A673 (cell line): ENCODE data around the gene TLR8. TPM values are rescaled to one million over a fixed set of nuclear protein-coding genes. Genes with fewer than 3 reads are reported as not detected.

Experiments
- BruUV-seq: library from RNA; stranded (reverse); fragments of 400-500 nt; replicated peaks from 2 replicates; lab custom pipeline; 2021; lab: Mats Ljungman, UMichigan
- CTCF ChIA-PET: fragments of 300-600 bp; sonication (Branson Sonifier 250); formaldehyde crosslinking; loops from one replicate; lab custom pipeline; 2022; ENCODE audit warnings: antibody characterized with exemption; lab: Charles Lee
- POLR2A ChIA-PET: fragments of 300-600 bp; sonication (Branson Sonifier 250); formaldehyde crosslinking; loops from one replicate; lab custom pipeline; 2022; ENCODE audit warnings: antibody characterized with exemption; ENCODE audit not compliant: low non-redundant PET; lab: Charles Lee
- DNase-seq: peaks from one replicate; pipeline ENCODE4 v3.0.0-alpha.2; 2015; ENCODE audit warnings: low spot score
- H3K27ac ChIP-seq: fragments of 200-600 bp; sonication (generic); 2 replicates; pipeline ENCODE4 v1.5.1; 2016; ENCODE audit warnings: mixed run types, low read depth, mild to moderate bottlenecking, mixed read lengths, antibody characterized with exemption, low read length; ENCODE audit not compliant: poor library complexity, severe bottlenecking
- H3K27me3 ChIP-seq: fragments of 200-600 bp; sonication (generic); replicated peaks from 2 replicates; pipeline ENCODE4 v1.6.1; 2017; ENCODE audit warnings: mixed run types, low read depth, mild to moderate bottlenecking, mixed read lengths, antibody characterized with exemption, low read length; ENCODE audit not compliant: insufficient read depth, poor library complexity
- H3K36me3 ChIP-seq: fragments of 200-600 bp; sonication (generic); 2 replicates; pipeline ENCODE4 v1.6.1; 2016; ENCODE audit warnings: mixed run types, mild to moderate bottlenecking, mixed read lengths, antibody characterized with exemption, low read length; ENCODE audit not compliant: insufficient read depth, poor library complexity, severe bottlenecking
- H3K4me1 ChIP-seq: fragments of 200-600 bp; sonication (generic); 2 replicates; pipeline ENCODE4 v1.6.1; 2017; ENCODE audit warnings: mixed run types, mild to moderate bottlenecking, mixed read lengths, antibody characterized with exemption, low read length; ENCODE audit not compliant: insufficient read depth, poor library complexity, severe bottlenecking
- H3K4me3 ChIP-seq: fragments of 200-600 bp; sonication (generic); 2 replicates; pipeline ENCODE4 v1.5.1; 2016; ENCODE audit warnings: low read depth, mixed run types, mild to moderate bottlenecking, mixed read lengths, low read length; ENCODE audit not compliant: poor library complexity, severe bottlenecking
- H3K9me3 ChIP-seq: fragments of 200-600 bp; sonication (generic); 2 replicates; pipeline ENCODE4 v1.6.1; 2016; ENCODE audit warnings: mixed run types, low read depth, mild to moderate bottlenecking, mixed read lengths, antibody characterized with exemption, low read length; ENCODE audit not compliant: poor library complexity, severe bottlenecking
- EZH2 ChIP-seq: fragments of 200-600 bp; sonication (generic); IDR thresholded peaks from 2 replicates; pipeline ENCODE4 v1.6.1; 2017; ENCODE audit warnings: borderline replicate concordance, low read depth, mild to moderate bottlenecking, mixed read lengths, antibody characterized with exemption, low read length; ENCODE audit not compliant: poor library complexity, severe bottlenecking
- intact Hi-C: fragments of 100-400 bp; cut with micrococcal nuclease; formaldehyde crosslinking; loops from one replicate; pipeline ENCODE4 v1.10.0; 2022; ENCODE audit not compliant: unreplicated experiment
- total RNA-seq: library from RNA; stranded (reverse); gene quantifications from 2 replicates; pipeline ENCODE4 v1.2.3, GENCODE V29; 2021
- TF ChIP-seq, protein P1 (sequence below): fragments of 300-800, 200-600 bp; sonication (generic); conservative IDR thresholded peaks from 2 replicates; pipeline ENCODE4 v1.5.1; 2017; ENCODE audit warnings: low read depth, mild to moderate bottlenecking, antibody characterized with exemption, low read length, moderate library complexity, mixed read lengths

The TLR8 gene
- total RNA-seq, 1 experiment from 2014 or later, result not detected

DNA sequence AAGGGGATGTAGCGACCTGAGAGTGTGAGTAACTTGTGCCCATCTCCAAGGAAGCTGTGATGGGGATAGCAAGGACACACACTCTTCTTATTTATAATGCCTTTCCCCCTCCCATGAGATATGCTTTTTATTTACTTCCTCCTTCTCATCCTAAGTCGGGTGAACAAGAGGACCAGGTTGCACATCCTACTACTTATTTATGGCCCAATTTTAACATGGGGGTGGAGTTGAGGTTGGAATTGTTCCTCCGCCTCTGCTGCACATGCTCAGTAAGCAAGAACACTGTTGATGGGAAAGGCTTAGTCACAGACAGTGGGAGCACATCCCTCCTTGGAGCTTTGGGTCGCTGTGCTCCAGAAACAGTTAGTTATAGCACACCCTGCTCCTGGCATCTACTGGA, 15.2 kb upstream of the TLR8 start:
- no TSS peak for BruUV-seq
- intact Hi-C loops, result no loop called here
- no peak overlapping the region for H3K27ac ChIP-seq
- POLR2A ChIA-PET, result no interaction called here
- CTCF ChIA-PET, result no interaction called here
- no peaks in the 10 kb centered on the region for H3K9me3 ChIP-seq
- H3K4me3 ChIP-seq, result no peak overlapping the region
- no peaks in the 10 kb centered on the region for H3K36me3 ChIP-seq
- no peak for DNase-seq
- no peak for TF ChIP-seq EZH2
- TF ChIP-seq, protein P1, sequence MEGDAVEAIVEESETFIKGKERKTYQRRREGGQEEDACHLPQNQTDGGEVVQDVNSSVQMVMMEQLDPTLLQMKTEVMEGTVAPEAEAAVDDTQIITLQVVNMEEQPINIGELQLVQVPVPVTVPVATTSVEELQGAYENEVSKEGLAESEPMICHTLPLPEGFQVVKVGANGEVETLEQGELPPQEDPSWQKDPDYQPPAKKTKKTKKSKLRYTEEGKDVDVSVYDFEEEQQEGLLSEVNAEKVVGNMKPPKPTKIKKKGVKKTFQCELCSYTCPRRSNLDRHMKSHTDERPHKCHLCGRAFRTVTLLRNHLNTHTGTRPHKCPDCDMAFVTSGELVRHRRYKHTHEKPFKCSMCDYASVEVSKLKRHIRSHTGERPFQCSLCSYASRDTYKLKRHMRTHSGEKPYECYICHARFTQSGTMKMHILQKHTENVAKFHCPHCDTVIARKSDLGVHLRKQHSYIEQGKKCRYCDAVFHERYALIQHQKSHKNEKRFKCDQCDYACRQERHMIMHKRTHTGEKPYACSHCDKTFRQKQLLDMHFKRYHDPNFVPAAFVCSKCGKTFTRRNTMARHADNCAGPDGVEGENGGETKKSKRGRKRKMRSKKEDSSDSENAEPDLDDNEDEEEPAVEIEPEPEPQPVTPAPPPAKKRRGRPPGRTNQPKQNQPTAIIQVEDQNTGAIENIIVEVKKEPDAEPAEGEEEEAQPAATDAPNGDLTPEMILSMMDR, result no peak
- H3K27me3 ChIP-seq, result no peaks in the 10 kb centered on the region
- no peaks in the 10 kb centered on the region for H3K4me1 ChIP-seq

DNA sequence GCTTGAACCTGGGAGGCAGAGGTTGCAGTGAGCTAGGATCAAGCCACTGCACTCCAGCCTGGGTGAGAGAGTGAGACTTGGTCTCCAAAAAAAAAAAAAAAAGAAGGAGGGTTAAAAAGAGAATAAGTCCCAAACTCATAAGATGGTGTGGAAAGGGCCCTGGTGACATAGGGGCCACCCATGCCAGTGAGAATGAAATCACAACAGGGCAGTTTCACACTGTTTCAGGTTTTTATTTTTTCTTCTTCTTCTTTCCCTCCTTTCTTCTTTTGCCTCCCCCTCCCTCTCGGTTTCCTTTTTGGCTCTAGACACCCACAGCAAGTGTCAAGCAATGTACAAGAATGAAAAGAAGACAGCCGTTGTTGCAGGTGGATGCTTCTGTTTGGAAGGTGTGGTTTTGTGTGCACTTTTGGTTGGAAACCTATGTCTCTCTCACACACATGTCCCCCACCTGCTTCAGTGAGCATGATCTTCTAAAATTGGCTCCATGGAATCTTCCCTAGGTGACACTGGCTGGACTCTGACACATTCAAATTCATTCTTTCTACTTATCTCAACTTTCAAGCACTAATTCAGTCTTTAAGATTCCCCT, 14.4 kb upstream of the TLR8 start:
- Histone ChIP-seq H3K27me3 (no peaks in the 10 kb centered on the region), H3K4me3 (no peak overlapping the region), H3K9me3 (no peaks in the 10 kb centered on the region), H3K4me1 (no peaks in the 10 kb centered on the region), H3K36me3 (no peaks in the 10 kb centered on the region), H3K27ac (no peak overlapping the region)
- intact Hi-C loops, result no loop called here
- BruUV-seq, result no TSS peak
- ChIA-PET CTCF (interaction anchor here (0.7 kb wide), 1 partner anchor 8 kb away, joined by 5 read pairs; no protein-coding TSS in a partner anchor), POLR2A (no interaction called here)
- no peak for TF ChIP-seq EZH2
- TF ChIP-seq, protein P1, result no peak
- DNase-seq, result no peak

DNA sequence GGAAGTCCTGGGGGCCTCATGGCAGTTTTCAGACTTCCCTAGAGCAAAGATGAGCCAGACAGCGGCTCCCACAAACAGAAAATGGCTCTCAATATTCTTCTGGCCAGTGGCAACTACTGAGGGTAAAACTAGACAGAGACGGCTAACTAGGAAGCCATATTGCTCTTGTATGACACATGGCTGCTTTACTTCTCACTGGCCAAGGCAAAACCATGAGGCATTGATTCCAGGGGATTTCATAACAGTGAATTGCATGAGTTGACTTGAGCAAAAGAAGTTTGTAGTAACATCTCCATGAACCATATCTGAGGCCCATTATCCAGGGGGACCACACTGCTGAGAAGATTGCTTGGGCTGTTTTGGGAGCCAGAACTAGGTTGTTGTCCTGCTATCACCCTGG, 13.7 kb upstream of the TLR8 start:
- BruUV-seq, result no TSS peak
- Histone ChIP-seq H3K36me3 (no peaks in the 10 kb centered on the region), H3K27me3 (no peaks in the 10 kb centered on the region), H3K4me3 (no peak overlapping the region), H3K4me1 (no peaks in the 10 kb centered on the region), H3K27ac (no peak overlapping the region), H3K9me3 (no peaks in the 10 kb centered on the region)
- ChIA-PET CTCF (no interaction called here), POLR2A (no interaction called here)
- intact Hi-C loops, result no loop called here
- no peak for DNase-seq
- no peak for TF ChIP-seq EZH2
- TF ChIP-seq, protein P1, result no peak
